ENCODE results near the gene VPS13A.
"Not testable (repeated sequence)": the region's sequence is repeated elsewhere in the genome, so short reads cannot be mapped to it uniquely, and the experiment has no call there.

Gene VPS13A

GRCh38 chr9:77188242-77188641 lies 10.9 kb downstream of the VPS13A start:
- no peak for DNase-seq

- no peak for DNase-seq
Observed at GRCh38 chr9:77194423-77194822, 17.1 kb downstream of the VPS13A start.

- no peak for DNase-seq
Observed at GRCh38 chr9:77210116-77210515, 32.8 kb downstream of the VPS13A start.

GRCh38 chr9:77211561-77211960 lies 34.2 kb downstream of the VPS13A start:
- no peak for DNase-seq

GRCh38 chr9:77212801-77213200 lies 35.5 kb downstream of the VPS13A start:
- DNase-seq = no peak

- peak; percentile 4 for DNase-seq
Observed at GRCh38 chr9:77215874-77216273, 38.5 kb downstream of the VPS13A start.

GRCh38 chr9:77218612-77219011 lies 41.3 kb downstream of the VPS13A start:
- DNase-seq = no peak

GRCh38 chr9:77221431-77221830 lies 44.1 kb downstream of the VPS13A start:
- no peak for DNase-seq

- DNase-seq = no peak
Observed at GRCh38 chr9:77224746-77225312, 47.5 kb downstream of the VPS13A start.

- no peak for DNase-seq
Observed at GRCh38 chr9:77236693-77237092, 59.4 kb downstream of the VPS13A start.

GRCh38 chr9:77237896-77238295 lies 60.6 kb downstream of the VPS13A start:
- DNase-seq = no peak

GRCh38 chr9:77251050-77251449 lies 73.7 kb downstream of the VPS13A start:
- no peak for DNase-seq

- no peak for DNase-seq
Observed at GRCh38 chr9:77257275-77257674, 79.9 kb downstream of the VPS13A start.

- DNase-seq = no peak
Observed at GRCh38 chr9:77261605-77262004, 84.3 kb downstream of the VPS13A start.

- DNase-seq = not testable (repeated sequence)
Observed at GRCh38 chr9:77267762-77268161, 90.4 kb downstream of the VPS13A start.

GRCh38 chr9:77271023-77271690 lies 93.8 kb downstream of the VPS13A start:
- no peak for DNase-seq

GRCh38 chr9:77276799-77277198 lies 99.5 kb downstream of the VPS13A start:
- no peak for DNase-seq

GRCh38 chr9:77277719-77278118 lies 100.4 kb downstream of the VPS13A start:
- no peak for DNase-seq

- no peak for DNase-seq
Observed at GRCh38 chr9:77283991-77284390, 106.7 kb downstream of the VPS13A start.

- DNase-seq = no peak
Observed at GRCh38 chr9:77284616-77285015, 107.3 kb downstream of the VPS13A start.

GRCh38 chr9:77290373-77290772 lies 113.0 kb downstream of the VPS13A start:
- no peak for DNase-seq

GRCh38 chr9:77291714-77292113 lies 114.4 kb downstream of the VPS13A start:
- peak; percentile 0 for DNase-seq

GRCh38 chr9:77293949-77294348 lies 116.6 kb downstream of the VPS13A start:
- DNase-seq = no peak

GRCh38 chr9:77304543-77304942 lies 127.2 kb downstream of the VPS13A start:
- no peak for DNase-seq
